ENCODE results near the gene CCDC192. TPM values are rescaled to one million over a fixed set of nuclear protein-coding genes. Genes with fewer than 3 reads are reported as not detected.
A peak's percentile ranks its signal among the peaks of the same experiment; 100 is the strongest.

The CCDC192 gene
- total RNA-seq, 2 donors from 2014 or later = not detected

GRCh38 chr5:127893232-127893631 is 190.0 kb downstream of the CCDC192 start:
- no peak for ATAC-seq
- no peaks in the 10 kb centered on the region for H3K36me3 ChIP-seq (replicated peaks in 1 of 2; ENCODE audit: insufficient read depth in 1 of 2, low read depth in 2 of 2)
- WGBS, 2 donors = 57 to 75% methylated on average over 2 of the region's 2 CpGs
- intact Hi-C loops (cut with DNase I) = no loop called here
- no peak for DNase-seq
- H3K27ac ChIP-seq = peak overlapping the region in 2 of 4 donors; percentile 27 to 62
- H3K9me3 ChIP-seq = no peaks in the 10 kb centered on the region
- peaks cover 8% of the 10 kb centered on the region for H3K4me1 ChIP-seq
- TF ChIP-seq CTCF (IDR thresholded peaks at IDR 0.05) (no peak), POLR2A (IDR thresholded peaks at IDR 0.05) (no peak)
- no peaks in the 10 kb centered on the region for H3K27me3 ChIP-seq
- H3K4me3 ChIP-seq = no peak overlapping the region

- DNase-seq (no peak), ATAC-seq (no peak)
- Histone ChIP-seq H3K4me3 (no peak overlapping the region), H3K27ac (no peak overlapping the region), H3K4me1 (peaks cover 8% of the 10 kb centered on the region), H3K9me3 (no peaks in the 10 kb centered on the region), H3K27me3 (no peaks in the 10 kb centered on the region), H3K36me3 (replicated peaks in 1 of 2; ENCODE audit: insufficient read depth in 1 of 2, low read depth in 2 of 2) (no peaks in the 10 kb centered on the region)
- WGBS, 2 donors = 86 to 89% methylated on average over 5 of the region's 5 CpGs
- TF ChIP-seq CTCF (IDR thresholded peaks at IDR 0.05) (no peak), POLR2A (IDR thresholded peaks at IDR 0.05) (no peak)
- intact Hi-C loops (cut with DNase I) = no loop called here
These were observed 191.3 kb downstream of the CCDC192 start for GRCh38 chr5:127894461-127894860.

- H3K4me1 ChIP-seq = no peaks in the 10 kb centered on the region
- H3K9me3 ChIP-seq = no peaks in the 10 kb centered on the region
- H3K4me3 ChIP-seq = no peak overlapping the region
- H3K27me3 ChIP-seq = no peaks in the 10 kb centered on the region
- intact Hi-C loops (cut with DNase I) = no loop called here
- ATAC-seq = no peak
- no peak overlapping the region for H3K27ac ChIP-seq
- DNase-seq = no peak
- TF ChIP-seq CTCF (IDR thresholded peaks at IDR 0.05) = no peak
- no peak for TF ChIP-seq POLR2A (IDR thresholded peaks at IDR 0.05)
- WGBS, 2 donors = 89 to 92% methylated on average over 4 of the region's 4 CpGs
- no peaks in the 10 kb centered on the region for H3K36me3 ChIP-seq (replicated peaks in 1 of 2; ENCODE audit: insufficient read depth in 1 of 2, low read depth in 2 of 2)
These were observed 195.5 kb downstream of the CCDC192 start for GRCh38 chr5:127898551-127899213.

- Histone ChIP-seq H3K4me3 (no peak overlapping the region), H3K27ac (no peak overlapping the region), H3K9me3 (no peaks in the 10 kb centered on the region), H3K4me1 (no peaks in the 10 kb centered on the region), H3K36me3 (replicated peaks in 1 of 2; ENCODE audit: insufficient read depth in 1 of 2, low read depth in 2 of 2) (no peaks in the 10 kb centered on the region), H3K27me3 (no peaks in the 10 kb centered on the region)
- intact Hi-C loops (cut with DNase I) = no loop called here
- no peak for TF ChIP-seq CTCF (IDR thresholded peaks at IDR 0.05)
- no peak for TF ChIP-seq POLR2A (IDR thresholded peaks at IDR 0.05)
- DNase-seq (no peak), ATAC-seq (no peak)
- 33 to 58% methylated on average over 2 of the region's 2 CpGs for WGBS, 2 donors
These were observed 196.0 kb downstream of the CCDC192 start for GRCh38 chr5:127899214-127899610.

GRCh38 chr5:127906562-127907204 is 203.5 kb downstream of the CCDC192 start:
- TF ChIP-seq CTCF (IDR thresholded peaks at IDR 0.05) = no peak
- TF ChIP-seq POLR2A (IDR thresholded peaks at IDR 0.05) = no peak
- intact Hi-C loops (cut with DNase I) = no loop called here
- H3K4me3 ChIP-seq = no peak overlapping the region
- no peak overlapping the region for H3K27ac ChIP-seq
- no peaks in the 10 kb centered on the region for H3K9me3 ChIP-seq
- H3K27me3 ChIP-seq = no peaks in the 10 kb centered on the region
- WGBS, 2 donors = 83 to 97% methylated on average over 2 of the region's 2 CpGs
- peaks cover 12% of the 10 kb centered on the region for H3K4me1 ChIP-seq
- DNase-seq = no peak
- no peak for ATAC-seq
- H3K36me3 ChIP-seq (replicated peaks in 1 of 2; ENCODE audit: insufficient read depth in 1 of 2, low read depth in 2 of 2) = no peaks in the 10 kb centered on the region
